Measurements from ENCODE around the gene MFGE8. TPM values are rescaled to one million over a fixed set of nuclear protein-coding genes. Genes with fewer than 3 reads are reported as not detected.

MFGE8 gene
- total and polyA plus RNA-seq, 9 of the 15 experiments (the other 6 are each of a cell fraction or from before 2014, with no cell fraction given) = 2.3 to 142 (median 62.3) TPM

GRCh38 chr15:88913017-88913849 lies at the start of gene MFGE8 (continued):
- no peak for TF ChIP-seq GMEB1 (CRISPR knock-in tag; IDR thresholded peaks at IDR 0.05)
- no peak for TF ChIP-seq NFE2L1 (tag; IDR thresholded peaks at IDR 0.05; ENCODE audit: borderline replicate concordance, low read depth)
- no peak for TF ChIP-seq MEF2D (tag; conservative IDR thresholded peaks at IDR 0.05; ENCODE audit: low read depth)
- TF ChIP-seq POLR2B (IDR thresholded peaks at IDR 0.05; ENCODE audit: low read depth, partially characterized antibody) = peak; percentile 43
- TF ChIP-seq HDAC1 (IDR thresholded peaks at IDR 0.05) = no peak
- TF ChIP-seq BRF2 (IDR thresholded peaks at IDR 0.05; ENCODE audit: borderline replicate concordance, insufficient read depth, insufficient read length) = no peak
- no peak for TF ChIP-seq RAD51 (IDR thresholded peaks at IDR 0.05; ENCODE audit: borderline replicate concordance, low read depth)
- no peak for TF ChIP-seq CBX5 (IDR thresholded peaks at IDR 0.05; ENCODE audit: borderline replicate concordance, low read depth)
- no peak for TF ChIP-seq HDAC3 (IDR thresholded peaks at IDR 0.05; ENCODE audit: borderline replicate concordance, partially characterized antibody)
- TF ChIP-seq XRCC4 (IDR thresholded peaks at IDR 0.05; ENCODE audit: extremely low read depth, insufficient read depth, insufficient read length) = no peak
- TF ChIP-seq ZKSCAN1 (IDR thresholded peaks at IDR 0.05; ENCODE audit: low read depth, low read length) = no peak
- no peak for TF ChIP-seq RERE (CRISPR knock-in tag; IDR thresholded peaks at IDR 0.05; ENCODE audit: borderline replicate concordance)
- TF ChIP-seq TCF3 (CRISPR knock-in tag; IDR thresholded peaks at IDR 0.05) = no peak
- no peak for TF ChIP-seq XRCC3 (IDR thresholded peaks at IDR 0.05)
- TF ChIP-seq PHF21A (IDR thresholded peaks at IDR 0.05; ENCODE audit: borderline replicate concordance, low read depth) = no peak
- TF ChIP-seq RUNX1 (IDR thresholded peaks at IDR 0.05; ENCODE audit: low read depth) = no peak
- no peak for TF ChIP-seq FOXK1 (CRISPR knock-in tag; IDR thresholded peaks at IDR 0.05; ENCODE audit: borderline replicate concordance)
- no peak for TF ChIP-seq ZNF354B (CRISPR knock-in tag; IDR thresholded peaks at IDR 0.05)
- no peak for TF ChIP-seq KLF6 (CRISPR knock-in tag; IDR thresholded peaks at IDR 0.05; ENCODE audit: borderline replicate concordance)
- TF ChIP-seq HNRNPL (IDR thresholded peaks at IDR 0.05; ENCODE audit: low read depth, low read length) = peak; percentile 88
- TF ChIP-seq BCOR (IDR thresholded peaks at IDR 0.05) = 0 out of 2 replicates have a peak, but pooled peaks have one; percentile 19

All from K562 (cell line).